Esophagus muscularis mucosa (tissue), 4 donors: ENCODE measurements around the gene MAN2A1. TPM values are rescaled to one million over a fixed set of nuclear protein-coding genes. Genes with fewer than 3 reads are reported as not detected.
"Not testable (repeated sequence)": the region's sequence is repeated elsewhere in the genome, so short reads cannot be mapped to it uniquely, and the experiment has no call there.

Source experiments
- DNase-seq: peaks from one replicate; pipeline ENCODE4 v3.0.0-alpha.2; 2017; ENCODE audit errors: extremely low spot score
- H3K27ac ChIP-seq, 4 donors: fragments of 200-600 bp; sonication (generic); replicated peaks in 1 of 4; 1 replicate in 3 of 4; 2 replicates in 1 of 4; pipeline ENCODE4 v1.5.1; 2016 to 2019; ENCODE audit warnings: mild to moderate bottlenecking in 1 of 4
- H3K27me3 ChIP-seq, 4 donors: fragments of 200-600 bp; sonication (generic); one replicate each; pipeline versions ENCODE4 v1.5.1 to v1.6.0; 2016 to 2019
- H3K36me3 ChIP-seq, 4 donors: fragments of 200-600 bp; sonication (generic); one replicate each; pipeline ENCODE4 v1.5.1; 2016 to 2019
- H3K4me1 ChIP-seq, 4 donors: fragments of 200-600 bp; sonication (generic); one replicate each; pipeline ENCODE4 v1.5.1; 2016 to 2019
- H3K4me3 ChIP-seq, 4 donors: fragments of 200-600 bp; sonication (generic); 1 replicate in 2 of 4; 2 replicates in 2 of 4; pipeline ENCODE4 v1.5.1; 2016 to 2019; ENCODE audit warnings: mild to moderate bottlenecking in 4 of 4, moderate library complexity in 1 of 4
- H3K9me3 ChIP-seq, 4 donors: fragments of 200-600 bp; sonication (generic); 1 replicate in 3 of 4; 2 replicates in 1 of 4; pipeline ENCODE4 v1.5.1; 2016 to 2019
- CTCF ChIP-seq, 3 experiments: fragments of 200-600 bp in 2 of 3; fragments of 450-650 bp in 1 of 3; sonication (generic) in 2 of 3; IDR thresholded peaks; one replicate each; pipeline ENCODE4 v1.5.1; 2017 to 2019; ENCODE audit warnings: antibody characterized with exemption in 3 of 3, mild to moderate bottlenecking in 2 of 3, moderate library complexity in 1 of 3
- EP300 ChIP-seq: sonication (generic); formaldehyde crosslinking; IDR thresholded peaks from one replicate; pipeline ENCODE4 v1.6.1; 2017; ENCODE audit warnings: antibody characterized with exemption
- POLR2A ChIP-seq: fragments of 450-650 bp; IDR thresholded peaks from one replicate; pipeline ENCODE4 v1.6.1; 2017; ENCODE audit warnings: antibody characterized with exemption, moderate library complexity, mild to moderate bottlenecking, low read depth
- POLR2AphosphoS5 ChIP-seq, 2 donors: sonication (generic); formaldehyde crosslinking; IDR thresholded peaks; one replicate each; pipeline ENCODE4 v1.6.1; 2017; ENCODE audit warnings: antibody characterized with exemption in 2 of 2
- WGBS: methylation state at CpG from one replicate; pipeline ENCODE4 v1.1.5; 2018; 5-methylcytosine and 5-hydroxymethylcytosine counted together
- intact Hi-C: fragments of 100-400 bp; cut with DNase I; formaldehyde crosslinking; loops from one replicate; pipeline ENCODE4 v1.15.1; 2023
- total RNA-seq, 4 donors: library from RNA; depleted of rRNA; stranded (reverse); fragments of >200 nt; gene quantifications; one replicate each; pipeline versions ENCODE4 v1.1.0 to v1.2.1, GENCODE V29; 2016

The MAN2A1 gene
- total RNA-seq, 4 donors from 2014 or later: 22.3 to 29.5 (median 27.4) TPM

GRCh38 chr5:109825450-109825849 lies 135.7 kb downstream of the MAN2A1 start:
- Histone ChIP-seq H3K9me3 (no peaks in the 10 kb centered on the region), H3K27me3 (no peaks in the 10 kb centered on the region), H3K4me3 (no peak overlapping the region), H3K4me1 (no peaks in the 10 kb centered on the region), H3K27ac (no peak overlapping the region), H3K36me3 (peaks cover 4 to 31% (median 15%) of the 10 kb centered on the region in 4 donors)
- DNase-seq: no peak
- intact Hi-C loops: no loop called here
- 97% methylated on average over 1 of the region's 1 CpG for WGBS
- no peak for TF ChIP-seq POLR2A
- TF ChIP-seq EP300: no peak
- no peak for TF ChIP-seq POLR2AphosphoS5 (IDR thresholded peaks at IDR 0.05)
- no peak for TF ChIP-seq CTCF (IDR thresholded peaks at IDR 0.05)

- H3K27me3 ChIP-seq: no peaks in the 10 kb centered on the region
- H3K27ac ChIP-seq: no peak overlapping the region
- intact Hi-C loops: no loop called here
- WGBS: 92% methylated on average over 6 of the region's 6 CpGs
- DNase-seq: no peak
- H3K4me1 ChIP-seq: no peaks in the 10 kb centered on the region
- no peaks in the 10 kb centered on the region for H3K9me3 ChIP-seq
- H3K36me3 ChIP-seq: peaks cover 4 to 31% (median 13%) of the 10 kb centered on the region in 4 donors
- H3K4me3 ChIP-seq: no peak overlapping the region
- TF ChIP-seq POLR2AphosphoS5 (IDR thresholded peaks at IDR 0.05) (no peak), CTCF (IDR thresholded peaks at IDR 0.05) (no peak), POLR2A (no peak), EP300 (no peak)
These were observed 136.7 kb downstream of the MAN2A1 start for GRCh38 chr5:109826426-109826825.

GRCh38 chr5:109829331-109829730 lies 139.6 kb downstream of the MAN2A1 start:
- Histone ChIP-seq H3K36me3 (peaks cover 4 to 23% (median 13%) of the 10 kb centered on the region in 4 donors), H3K27me3 (no peaks in the 10 kb centered on the region), H3K27ac (no peak overlapping the region), H3K4me1 (no peaks in the 10 kb centered on the region), H3K9me3 (no peaks in the 10 kb centered on the region), H3K4me3 (no peak overlapping the region)
- DNase-seq: no peak
- TF ChIP-seq POLR2AphosphoS5 (IDR thresholded peaks at IDR 0.05) (no peak), POLR2A (no peak), EP300 (no peak), CTCF (IDR thresholded peaks at IDR 0.05) (no peak)
- intact Hi-C loops: no loop called here

GRCh38 chr5:109830955-109831502 lies 141.3 kb downstream of the MAN2A1 start:
- TF ChIP-seq EP300 (no peak), POLR2AphosphoS5 (IDR thresholded peaks at IDR 0.05) (no peak), POLR2A (no peak), CTCF (IDR thresholded peaks at IDR 0.05) (no peak)
- no peaks in the 10 kb centered on the region for H3K27me3 ChIP-seq
- H3K36me3 ChIP-seq: peaks cover 0 to 12% (median 7%) of the 10 kb centered on the region in 4 donors
- H3K4me1 ChIP-seq: no peaks in the 10 kb centered on the region
- no peak overlapping the region for H3K4me3 ChIP-seq
- no peak overlapping the region for H3K27ac ChIP-seq
- 93% methylated on average over 1 of the region's 1 CpG for WGBS
- H3K9me3 ChIP-seq: no peaks in the 10 kb centered on the region
- no peak for DNase-seq
- intact Hi-C loops: no loop called here

- intact Hi-C loops, H3K4me3 ChIP-seq, DNase-seq, H3K27me3 ChIP-seq, H3K9me3 ChIP-seq, H3K4me1 ChIP-seq, H3K27ac ChIP-seq: not testable (repeated sequence)
- H3K36me3 ChIP-seq: peaks cover 0 to 15% (median 4%) of the 10 kb centered on the region in 4 donors
- 89% methylated on average over 14 of the region's 42 CpGs for WGBS
These were observed 142.8 kb downstream of the MAN2A1 start for GRCh38 chr5:109832207-109833188.
